Hepatic stellate cell (primary cell): ENCODE results near the gene GPC6.

Source experiments
- DNase-seq: peaks from one replicate; pipeline ENCODE4 v3.0.0; 2011; ENCODE audit warnings: low spot score

The GPC6 gene

GRCh38 chr13:93686399-93686798 is 459.8 kb downstream of the GPC6 start:
- DNase-seq, result no peak

GRCh38 chr13:93687261-93687660 is 460.7 kb downstream of the GPC6 start:
- no peak for DNase-seq

GRCh38 chr13:93689333-93689732 is 462.7 kb downstream of the GPC6 start:
- no peak for DNase-seq

- no peak for DNase-seq
Measured at GRCh38 chr13:93690139-93690538, 463.5 kb downstream of the GPC6 start.

- DNase-seq, result no peak
Measured at GRCh38 chr13:93698016-93698613, 471.5 kb downstream of the GPC6 start.

- no peak for DNase-seq
Measured at GRCh38 chr13:93700115-93700514, 473.5 kb downstream of the GPC6 start.

GRCh38 chr13:93708308-93709075 is 481.9 kb downstream of the GPC6 start:
- no peak for DNase-seq

GRCh38 chr13:93709506-93710244 is 483.1 kb downstream of the GPC6 start:
- no peak for DNase-seq

GRCh38 chr13:93714171-93714570 is 487.6 kb downstream of the GPC6 start:
- DNase-seq, result no peak

GRCh38 chr13:93715866-93716265 is 489.3 kb downstream of the GPC6 start:
- no peak for DNase-seq

GRCh38 chr13:93716623-93717022 is 490.0 kb downstream of the GPC6 start:
- DNase-seq, result no peak

GRCh38 chr13:93721483-93721882 is 494.9 kb downstream of the GPC6 start:
- DNase-seq, result no peak

- DNase-seq, result no peak
Measured at GRCh38 chr13:93723316-93723715, 496.7 kb downstream of the GPC6 start.

- no peak for DNase-seq
Measured at GRCh38 chr13:93724187-93724586, 497.6 kb downstream of the GPC6 start.

GRCh38 chr13:93726173-93726957 is 499.8 kb downstream of the GPC6 start:
- no peak for DNase-seq

- no peak for DNase-seq
Measured at GRCh38 chr13:93727211-93728141, 500.9 kb downstream of the GPC6 start.

- no peak for DNase-seq
Measured at GRCh38 chr13:93729383-93729782, 502.8 kb downstream of the GPC6 start.

- peak; percentile 2 for DNase-seq
Measured at GRCh38 chr13:93730780-93731179, 504.2 kb downstream of the GPC6 start.

GRCh38 chr13:93732186-93732585 is 505.6 kb downstream of the GPC6 start:
- DNase-seq, result no peak

- peak; percentile 9 for DNase-seq
Measured at GRCh38 chr13:93736081-93736480, 509.5 kb downstream of the GPC6 start.

GRCh38 chr13:93736909-93737308 is 510.3 kb downstream of the GPC6 start:
- DNase-seq, result no peak
